GM12878 (cell line): ENCODE measurements around the gene DCTN2.

Experiments
- EP300 ChIP-seq, 2 experiments: fragments of 150-350 bp in 1 of 2; IDR thresholded peaks; 2 replicates each; pipeline ENCODE4 v1.6.1; 2011 to 2012; ENCODE audit warnings: low read depth in 2 of 2, low read length in 2 of 2, borderline replicate concordance in 1 of 2, improper control_type of control experiment in 1 of 2, inconsistent platforms in 1 of 2; ENCODE audit not compliant: control insufficient read depth in 1 of 2
- POLR2A ChIP-seq: IDR thresholded peaks from 2 replicates; pipeline ENCODE4 v1.6.1; 2011; ENCODE audit warnings: low read depth, mild to moderate bottlenecking, low read length

DNA sequence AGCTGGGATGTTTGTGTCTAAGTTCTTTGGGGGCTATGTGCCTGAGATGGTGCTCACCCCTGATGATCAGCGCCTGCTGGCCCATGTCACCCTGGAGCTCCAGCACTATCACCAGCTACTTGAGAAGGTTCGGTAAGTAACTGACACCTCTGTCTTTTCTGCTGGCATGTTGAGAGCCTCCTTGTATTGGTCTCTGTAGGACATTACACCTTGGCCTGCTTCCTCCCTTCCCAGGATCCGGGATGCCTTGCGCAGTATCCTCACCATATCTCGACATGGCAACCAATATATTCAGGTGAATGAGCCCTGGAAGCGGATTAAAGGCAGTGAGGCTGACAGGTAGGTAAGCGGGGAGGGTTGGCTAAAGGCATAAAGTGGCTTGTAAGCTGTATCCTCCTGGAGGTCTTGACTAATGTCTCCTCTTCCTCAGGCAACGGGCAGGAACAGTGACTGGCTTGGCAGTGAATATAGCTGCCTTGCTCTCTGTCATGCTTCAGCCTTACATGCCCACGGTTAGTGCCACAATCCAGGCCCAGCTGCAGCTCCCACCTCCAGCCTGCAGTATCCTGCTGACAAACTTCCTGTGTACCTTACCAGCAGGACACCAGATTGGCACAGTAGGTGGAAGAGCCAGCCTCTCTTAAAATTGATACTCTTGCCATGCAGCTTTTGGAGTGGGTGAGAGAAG lies 32.1 kb downstream of the DCTN2 start:
- TF ChIP-seq POLR2A: peak; percentile 66; the same call in 1 of the 2 replicates
- no peak for TF ChIP-seq EP300 (IDR thresholded peaks at IDR 0.05; ENCODE audit: borderline replicate concordance in 1 of 2, control insufficient read depth in 1 of 2, low read depth in 2 of 2, low read length in 2 of 2)
